Keratinocyte (primary cell): ENCODE data around the gene KLHL22. TPM values are rescaled to one million over a fixed set of nuclear protein-coding genes. Genes with fewer than 3 reads are reported as not detected.

ENCODE experiments used
- DNase-seq: peaks from one replicate; pipeline ENCODE4 v3.0.0-alpha.2; 2011; ENCODE audit warnings: low read depth, missing footprints, low spot score
- FAIRE-seq: peaks from 2 replicates; lab custom pipeline; 2011; peaks lifted over from hg19 to GRCh38; lab: Jason Lieb, UNC
- H2AFZ ChIP-seq: 2 replicates; pipeline ENCODE4 v1.6.0; 2012; ENCODE audit warnings: low read length, control low read depth, inconsistent platforms; ENCODE audit not compliant: control insufficient read depth
- H3K27ac ChIP-seq: 2 replicates; pipeline ENCODE4 v1.5.1; 2011; ENCODE audit warnings: low read length; ENCODE audit not compliant: control insufficient read depth, insufficient read depth
- H3K27me3 ChIP-seq: 3 replicates; pipeline ENCODE4 v1.6.0; 2011; ENCODE audit warnings: low read length; ENCODE audit not compliant: control insufficient read depth, insufficient read depth; ENCODE audit errors: extremely low read depth
- H3K36me3 ChIP-seq, 2 experiments: 2 replicates in 1 of 2; 3 replicates in 1 of 2; pipeline ENCODE4 v1.5.1; 2011; ENCODE audit warnings: low read length in 2 of 2, mild to moderate bottlenecking in 1 of 2; ENCODE audit not compliant: control insufficient read depth in 2 of 2, insufficient read depth in 2 of 2; ENCODE audit errors: extremely low read depth in 1 of 2
- H3K4me1 ChIP-seq: 3 replicates; pipeline ENCODE4 v1.5.1; 2011; ENCODE audit warnings: low read length; ENCODE audit not compliant: control insufficient read depth, insufficient read depth; ENCODE audit errors: extremely low read depth
- H3K4me2 ChIP-seq: 3 replicates; pipeline ENCODE4 v1.6.0; 2011; ENCODE audit warnings: low read depth, low read length; ENCODE audit not compliant: control insufficient read depth, insufficient read depth; ENCODE audit errors: extremely low read depth
- H3K4me3 ChIP-seq, 3 experiments: fragments of 200-600 bp in 1 of 3; sonication (generic) in 1 of 3; 2 replicates in 2 of 3; 3 replicates in 1 of 3; pipeline ENCODE4 v1.5.1; 2011 to 2016; ENCODE audit warnings: low read length in 3 of 3, mild to moderate bottlenecking in 3 of 3, control low read depth in 2 of 3, inconsistent platforms in 1 of 3, low read depth in 1 of 3, mixed read lengths in 1 of 3, mixed run types in 1 of 3, moderate library complexity in 1 of 3; ENCODE audit not compliant: control insufficient read depth in 2 of 3, insufficient read depth in 2 of 3; ENCODE audit errors: extremely low read depth in 1 of 3
- H3K79me2 ChIP-seq: 2 replicates; pipeline ENCODE4 v1.6.0; 2012; ENCODE audit warnings: low read length; ENCODE audit not compliant: control insufficient read depth, insufficient read depth
- H3K9ac ChIP-seq: 3 replicates; pipeline ENCODE4 v1.6.0; 2011; ENCODE audit warnings: low read length; ENCODE audit not compliant: control insufficient read depth, insufficient read depth; ENCODE audit errors: extremely low read depth
- H3K9me1 ChIP-seq: 3 replicates; pipeline ENCODE4 v1.6.0; 2011; ENCODE audit warnings: low read length; ENCODE audit not compliant: control insufficient read depth, insufficient read depth; ENCODE audit errors: extremely low read depth
- H3K9me3 ChIP-seq: 2 replicates; pipeline ENCODE4 v1.5.1; 2012; ENCODE audit warnings: low read depth, low read length; ENCODE audit not compliant: control insufficient read depth
- H4K20me1 ChIP-seq: 3 replicates; pipeline ENCODE4 v1.6.0; 2011; ENCODE audit warnings: low read length; ENCODE audit not compliant: control insufficient read depth, insufficient read depth; ENCODE audit errors: extremely low read depth
- CTCF ChIP-seq, 3 experiments: IDR thresholded peaks in 1 of 3; conservative IDR thresholded peaks in 1 of 3; optimal IDR thresholded peaks in 1 of 3; 2 replicates in 2 of 3; 3 replicates in 1 of 3; pipeline versions ENCODE3 to v1.5.1; 2011; ENCODE audit warnings: low read length in 3 of 3, mild to moderate bottlenecking in 3 of 3, moderate library complexity in 2 of 3, control low read depth in 1 of 3, inconsistent platforms in 1 of 3; ENCODE audit not compliant: insufficient read depth in 2 of 3; ENCODE audit errors: extremely low read depth in 1 of 3
- EZH2 ChIP-seq: IDR thresholded peaks from one replicate; pipeline ENCODE4 v1.6.1; 2012; ENCODE audit warnings: inconsistent platforms, mild to moderate bottlenecking, low read length, moderate library complexity
- dilution Hi-C: fragments of 300-500 bp; cut with MboI; formaldehyde crosslinking; loops from one replicate; pipeline ENCODE4 v1.7.0; 2020; ENCODE audit warnings: low sequenced_read_pairs; ENCODE audit not compliant: extremely low pct_ligation_motif_present
- polyA plus RNA-seq, 5 experiments: library from polyadenylated mRNA; depleted of rRNA in 3 of 5; stranded (reverse) in 3 of 5; stranded (forward) in 1 of 5; unstranded in 1 of 5; fragments of >200 nt; gene quantifications; 1 replicate in 1 of 5; 2 replicates in 3 of 5; 3 replicates in 1 of 5; pipeline versions ENCODE4 v1.2.1 to v1.2.3, GENCODE V29; 2011 to 2012; ENCODE audit warnings: missing spikeins in 2 of 5, low read depth in 1 of 5, low replicate concordance in 1 of 5

KLHL22 gene
- polyA plus RNA-seq, 1 donor (not counting 4 experiments of a cell fraction or from before 2014, with no cell fraction given) = 9.3 TPM

- Histone ChIP-seq H3K4me1 (no peaks in the 10 kb centered on the region), H3K9ac (no peak overlapping the region), H2AFZ (no peak overlapping the region), H3K27ac (no peak overlapping the region), H3K79me2 (no peaks in the 10 kb centered on the region), H3K36me3 (no peaks in the 10 kb centered on the region), H3K4me3 (no peak overlapping the region), H3K27me3 (no peaks in the 10 kb centered on the region), H3K4me2 (no peak overlapping the region), H3K9me3 (no peaks in the 10 kb centered on the region), H3K9me1 (no peaks in the 10 kb centered on the region), H4K20me1 (no peaks in the 10 kb centered on the region)
- dilution Hi-C loops = no loop called here
- no peak for TF ChIP-seq EZH2
- no peak for TF ChIP-seq CTCF (optimal IDR thresholded peaks at IDR 0.05 in 1 of 3, IDR thresholded peaks at IDR 0.05 in 1 of 3, conservative IDR thresholded peaks at IDR 0.05 in 1 of 3; ENCODE audit: extremely low read depth in 1 of 3, insufficient read depth in 2 of 3, low read length in 3 of 3)
- FAIRE-seq = no peak
- no peak for DNase-seq
These were observed 81.1 kb downstream of the KLHL22 start for GRCh38 chr22:20414450-20414849.

DNA sequence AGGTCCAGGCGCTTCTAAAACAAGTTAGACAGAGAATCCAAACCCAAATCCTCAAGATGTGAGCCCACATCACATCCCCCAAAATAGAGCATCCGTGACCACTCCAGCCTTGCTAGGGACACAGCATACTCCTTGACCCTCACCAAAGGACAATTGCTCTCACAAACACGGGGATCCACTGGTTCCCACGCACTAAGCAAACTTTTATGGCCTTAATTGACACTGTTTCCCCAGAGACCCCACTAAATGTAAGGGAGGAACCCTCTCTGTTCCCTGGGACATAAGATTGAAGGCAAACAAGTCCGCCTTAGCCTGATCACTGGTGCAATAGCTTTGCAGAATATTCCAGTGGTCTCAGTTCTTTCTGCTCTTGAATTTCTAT, 81.5 kb downstream of the KLHL22 start:
- FAIRE-seq (no peak), DNase-seq (no peak)

More for the DNA sequence above, 81.5 kb downstream of the KLHL22 start:
- Histone ChIP-seq H3K9me3 (no peaks in the 10 kb centered on the region), H3K27ac (no peak overlapping the region), H3K4me3 (no peak overlapping the region), H3K4me1 (no peaks in the 10 kb centered on the region), H3K4me2 (no peak overlapping the region), H3K79me2 (no peaks in the 10 kb centered on the region), H3K9me1 (no peaks in the 10 kb centered on the region), H3K9ac (no peak overlapping the region), H3K27me3 (no peaks in the 10 kb centered on the region), H3K36me3 (no peaks in the 10 kb centered on the region), H4K20me1 (no peaks in the 10 kb centered on the region), H2AFZ (no peak overlapping the region)
- TF ChIP-seq CTCF (optimal IDR thresholded peaks at IDR 0.05 in 1 of 3, IDR thresholded peaks at IDR 0.05 in 1 of 3, conservative IDR thresholded peaks at IDR 0.05 in 1 of 3; ENCODE audit: extremely low read depth in 1 of 3, insufficient read depth in 2 of 3, low read length in 3 of 3) (no peak), EZH2 (no peak)
- dilution Hi-C loops = no loop called here
